8988T (cell line): ENCODE results near the gene TBCD.
A peak's percentile ranks its signal among the peaks of the same experiment; 100 is the strongest.

Source experiments
- DNase-seq: peaks from one replicate; pipeline ENCODE4 v3.0.0; 2011

Gene TBCD

GRCh38 chr17:82859431-82860403 lies 107.9 kb downstream of the TBCD start:
- no peak for DNase-seq

- no peak for DNase-seq
These were observed 108.9 kb downstream of the TBCD start for GRCh38 chr17:82860606-82861392.

- no peak for DNase-seq
These were observed 109.5 kb downstream of the TBCD start for GRCh38 chr17:82861393-82861775.

- no peak for DNase-seq
These were observed 110.3 kb downstream of the TBCD start for GRCh38 chr17:82862191-82862590.

- DNase-seq = no peak
These were observed 111.0 kb downstream of the TBCD start for GRCh38 chr17:82862737-82863382.

- DNase-seq = no peak
These were observed 111.6 kb downstream of the TBCD start for GRCh38 chr17:82863383-82863940.

- no peak for DNase-seq
These were observed 112.3 kb downstream of the TBCD start for GRCh38 chr17:82863941-82864712.

GRCh38 chr17:82864713-82865248 lies 112.9 kb downstream of the TBCD start:
- no peak for DNase-seq

GRCh38 chr17:82865274-82865673 lies 113.4 kb downstream of the TBCD start:
- DNase-seq = no peak

- DNase-seq = no peak
These were observed 114.0 kb downstream of the TBCD start for GRCh38 chr17:82865774-82866395.

- DNase-seq = no peak
These were observed 114.8 kb downstream of the TBCD start for GRCh38 chr17:82866590-82867191.

- DNase-seq = no peak
These were observed 116.0 kb downstream of the TBCD start for GRCh38 chr17:82867763-82868325.

- DNase-seq = no peak
These were observed 116.9 kb downstream of the TBCD start for GRCh38 chr17:82868715-82869131.

GRCh38 chr17:82869536-82869935 lies 117.7 kb downstream of the TBCD start:
- DNase-seq = no peak

- no peak for DNase-seq
These were observed 118.2 kb downstream of the TBCD start for GRCh38 chr17:82870091-82870491.

- DNase-seq = no peak
These were observed 118.7 kb downstream of the TBCD start for GRCh38 chr17:82870541-82870940.

GRCh38 chr17:82871056-82871775 lies 119.4 kb downstream of the TBCD start:
- peak; percentile 56 for DNase-seq

GRCh38 chr17:82871776-82872561 lies 120.1 kb downstream of the TBCD start:
- DNase-seq = no peak
